Measurements from ENCODE around the gene STARD4. TPM values are rescaled to one million over a fixed set of nuclear protein-coding genes. Genes with fewer than 3 reads are reported as not detected.

STARD4 gene
- total RNA-seq, 4 donors from 2014 or later: 15.3 to 35.1 (median 27.1) TPM

GRCh38 chr5:111454198-111454622 lies 58.1 kb downstream of the STARD4 start:
- Histone ChIP-seq H3K4me3 (replicated peaks in 1 of 3) (no peak overlapping the region), H3K9me3 (no peaks in the 10 kb centered on the region), H3K27ac (no peak overlapping the region), H3K27me3 (no peaks in the 10 kb centered on the region), H3K36me3 (no peaks in the 10 kb centered on the region), H3K4me1 (no peaks in the 10 kb centered on the region)
- no peak for TF ChIP-seq CTCF (IDR thresholded peaks at IDR 0.05)
- TF ChIP-seq POLR2A (IDR thresholded peaks at IDR 0.05): no peak
- DNase-seq: no peak
- intact Hi-C loops (cut with DNase I): no loop called here
- WGBS, 2 donors: 73 to 83% methylated on average over 3 of the region's 3 CpGs

DNA sequence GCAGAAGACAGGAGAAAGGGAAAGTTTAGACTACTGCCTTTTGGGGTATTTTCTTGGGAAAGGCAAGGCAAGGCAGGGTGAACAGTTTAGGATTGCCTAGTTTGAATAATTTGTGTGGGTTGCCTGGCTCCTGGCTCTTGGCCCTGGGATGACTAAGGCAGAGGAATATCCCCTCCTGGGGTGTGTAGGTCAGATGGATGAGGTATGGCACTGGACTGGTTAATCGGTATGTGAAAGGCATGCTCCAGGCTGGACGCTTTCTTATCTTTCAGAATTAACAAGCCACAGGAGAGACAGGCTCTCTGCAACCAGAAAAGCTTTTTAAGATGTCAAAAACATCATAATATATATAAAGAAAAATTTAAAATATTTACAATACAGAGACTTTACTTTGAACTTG lies 58.6 kb downstream of the STARD4 start:
- no peaks in the 10 kb centered on the region for H3K27me3 ChIP-seq
- intact Hi-C loops (cut with DNase I): no loop called here
- no peak overlapping the region for H3K4me3 ChIP-seq (replicated peaks in 1 of 3)
- no peaks in the 10 kb centered on the region for H3K9me3 ChIP-seq
- no peaks in the 10 kb centered on the region for H3K36me3 ChIP-seq
- no peaks in the 10 kb centered on the region for H3K4me1 ChIP-seq
- TF ChIP-seq CTCF (IDR thresholded peaks at IDR 0.05) (no peak), POLR2A (IDR thresholded peaks at IDR 0.05) (no peak)
- 74 to 79% methylated on average over 2 of the region's 2 CpGs for WGBS, 2 donors
- DNase-seq: no peak
- H3K27ac ChIP-seq: no peak overlapping the region

GRCh38 chr5:111453295-111453694 lies 59.0 kb downstream of the STARD4 start:
- H3K4me1 ChIP-seq: no peaks in the 10 kb centered on the region
- no peak overlapping the region for H3K4me3 ChIP-seq (replicated peaks in 1 of 3)
- H3K27me3 ChIP-seq: no peaks in the 10 kb centered on the region
- DNase-seq: no peak
- no peak overlapping the region for H3K27ac ChIP-seq
- no peaks in the 10 kb centered on the region for H3K9me3 ChIP-seq
- WGBS, 2 donors: 96 to 98% methylated on average over 1 of the region's 1 CpG
- H3K36me3 ChIP-seq: no peaks in the 10 kb centered on the region
- TF ChIP-seq POLR2A (IDR thresholded peaks at IDR 0.05): no peak
- intact Hi-C loops (cut with DNase I): no loop called here

DNA sequence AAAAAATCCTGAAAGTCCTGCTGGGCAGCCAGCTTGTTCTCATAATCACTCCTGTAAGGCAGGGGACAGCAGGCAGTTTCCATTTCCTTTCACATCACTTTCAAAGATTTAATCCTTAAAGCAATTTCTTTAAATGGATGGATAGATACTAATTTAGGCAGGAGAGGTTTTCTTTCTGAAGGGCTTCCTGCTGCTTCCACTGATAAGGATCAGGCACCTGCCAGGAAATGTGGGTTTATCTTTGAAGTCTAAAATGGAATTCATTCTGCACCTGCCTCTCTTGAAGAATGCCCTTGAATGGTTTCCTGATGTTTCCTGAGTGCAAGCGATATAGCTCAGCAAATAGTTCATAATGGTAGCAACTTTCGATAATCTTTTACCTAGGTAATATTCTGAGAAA lies 64.5 kb downstream of the STARD4 start:
- no peak for TF ChIP-seq POLR2A (IDR thresholded peaks at IDR 0.05)
- TF ChIP-seq CTCF (IDR thresholded peaks at IDR 0.05): no peak
- no peaks in the 10 kb centered on the region for H3K36me3 ChIP-seq
- DNase-seq: no peak
- no peaks in the 10 kb centered on the region for H3K9me3 ChIP-seq
- no peak overlapping the region for H3K27ac ChIP-seq
- H3K27me3 ChIP-seq: no peaks in the 10 kb centered on the region
- no peaks in the 10 kb centered on the region for H3K4me1 ChIP-seq
- intact Hi-C loops (cut with DNase I): no loop called here
- H3K4me3 ChIP-seq (replicated peaks in 1 of 3): no peak overlapping the region
- WGBS, 2 donors: 22 to 26% methylated on average over 2 of the region's 2 CpGs

DNA sequence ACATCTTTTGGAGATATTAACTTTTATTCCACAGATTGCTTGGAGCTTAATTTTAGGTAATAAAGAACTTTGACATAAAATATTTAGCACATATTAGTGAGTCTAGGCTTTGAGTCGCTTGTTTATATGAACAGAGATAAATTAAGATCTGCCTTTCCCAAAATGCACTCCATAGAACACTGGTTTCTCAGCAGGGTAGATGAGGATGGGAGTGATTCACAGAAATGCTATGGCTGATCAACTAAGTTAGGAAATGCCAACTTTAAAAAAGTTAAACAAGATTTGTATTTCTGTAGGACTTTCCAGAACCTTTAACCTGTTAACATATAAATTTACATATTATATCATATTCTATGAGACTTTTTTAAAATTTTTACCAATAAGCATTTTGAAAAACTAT lies 65.2 kb downstream of the STARD4 start:
- TF ChIP-seq POLR2A (IDR thresholded peaks at IDR 0.05) (no peak), CTCF (IDR thresholded peaks at IDR 0.05) (no peak)
- H3K27ac ChIP-seq: no peak overlapping the region
- H3K4me3 ChIP-seq (replicated peaks in 1 of 3): no peak overlapping the region
- H3K4me1 ChIP-seq: no peaks in the 10 kb centered on the region
- no peaks in the 10 kb centered on the region for H3K9me3 ChIP-seq
- WGBS, 2 donors: 83 to 84% methylated on average over 1 of the region's 1 CpG
- DNase-seq: no peak
- no peaks in the 10 kb centered on the region for H3K36me3 ChIP-seq
- H3K27me3 ChIP-seq: no peaks in the 10 kb centered on the region
- intact Hi-C loops (cut with DNase I): no loop called here

Other genes with a start within 250 kb of the STARD4 start
- gene NREP, start 244.7 kb upstream of the STARD4 start, total RNA-seq: 10 to 100 TPM in 2 of 4 donors, 1 to 10 TPM in 2; 4.4 to 20.6 (median 11.1) TPM

Measured in thyroid gland (tissue), 4 donors.